Measurements from ENCODE around the gene FOXF2.

DNA sequence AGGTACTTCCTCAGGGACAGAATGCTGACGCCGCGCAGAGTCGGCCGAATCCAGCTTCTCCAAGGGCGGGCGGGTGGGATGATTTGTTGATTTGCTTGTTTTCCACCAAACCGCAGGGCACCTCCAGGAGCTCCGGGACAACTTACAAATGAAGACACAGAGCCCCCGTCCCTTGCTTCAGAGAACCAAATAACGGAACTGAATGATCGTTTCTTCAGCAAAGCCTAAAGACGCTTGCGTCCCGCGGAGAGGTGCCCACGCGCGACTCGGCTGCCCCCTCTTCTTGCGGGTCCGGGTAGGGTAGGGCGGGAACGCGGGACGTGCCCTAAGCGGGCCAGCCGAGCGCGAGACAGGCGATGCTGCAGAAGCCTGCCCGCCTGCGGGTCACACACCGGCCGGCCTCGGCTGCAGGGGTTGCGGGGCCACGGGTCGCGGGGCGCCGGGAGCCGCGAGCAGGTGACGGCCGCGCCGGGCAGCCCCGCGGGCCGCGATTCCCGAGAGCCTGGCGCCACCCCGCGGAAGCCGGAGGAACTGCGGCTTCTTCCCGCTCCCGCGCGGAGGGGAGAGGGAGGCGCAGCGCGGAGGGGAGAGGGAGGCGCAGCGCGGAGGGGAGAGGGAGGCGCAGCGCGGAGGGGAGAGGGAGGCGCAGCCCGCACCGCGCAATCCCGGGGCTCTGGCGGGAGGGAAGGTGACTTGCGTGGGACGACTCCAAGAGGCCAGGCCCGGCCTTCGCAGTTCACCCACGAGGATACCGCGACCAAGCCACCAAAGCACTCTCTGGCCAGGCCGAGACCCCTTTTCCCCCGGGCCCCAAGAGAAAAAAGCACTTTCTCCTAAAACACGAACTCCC lies 7.7 kb upstream of the FOXF2 start:
- TF ChIP-seq, protein P1, sequence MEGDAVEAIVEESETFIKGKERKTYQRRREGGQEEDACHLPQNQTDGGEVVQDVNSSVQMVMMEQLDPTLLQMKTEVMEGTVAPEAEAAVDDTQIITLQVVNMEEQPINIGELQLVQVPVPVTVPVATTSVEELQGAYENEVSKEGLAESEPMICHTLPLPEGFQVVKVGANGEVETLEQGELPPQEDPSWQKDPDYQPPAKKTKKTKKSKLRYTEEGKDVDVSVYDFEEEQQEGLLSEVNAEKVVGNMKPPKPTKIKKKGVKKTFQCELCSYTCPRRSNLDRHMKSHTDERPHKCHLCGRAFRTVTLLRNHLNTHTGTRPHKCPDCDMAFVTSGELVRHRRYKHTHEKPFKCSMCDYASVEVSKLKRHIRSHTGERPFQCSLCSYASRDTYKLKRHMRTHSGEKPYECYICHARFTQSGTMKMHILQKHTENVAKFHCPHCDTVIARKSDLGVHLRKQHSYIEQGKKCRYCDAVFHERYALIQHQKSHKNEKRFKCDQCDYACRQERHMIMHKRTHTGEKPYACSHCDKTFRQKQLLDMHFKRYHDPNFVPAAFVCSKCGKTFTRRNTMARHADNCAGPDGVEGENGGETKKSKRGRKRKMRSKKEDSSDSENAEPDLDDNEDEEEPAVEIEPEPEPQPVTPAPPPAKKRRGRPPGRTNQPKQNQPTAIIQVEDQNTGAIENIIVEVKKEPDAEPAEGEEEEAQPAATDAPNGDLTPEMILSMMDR (IDR thresholded peaks at IDR 0.05), result peak; percentile 16 to 93 (median 60)
- no peak for TF ChIP-seq POLR2A (IDR thresholded peaks at IDR 0.05)
- no peak for TF ChIP-seq POLR2AphosphoS5 (IDR thresholded peaks at IDR 0.05)
